ENCODE data around the gene GCNT2. TPM values are rescaled to one million over a fixed set of nuclear protein-coding genes. Genes with fewer than 3 reads are reported as not detected.
"Not testable (repeated sequence)": the region's sequence is repeated elsewhere in the genome, so short reads cannot be mapped to it uniquely, and the experiment has no call there.

The GCNT2 gene
- total RNA-seq, 1 experiment from 2014 or later, result 0.63 TPM

DNA sequence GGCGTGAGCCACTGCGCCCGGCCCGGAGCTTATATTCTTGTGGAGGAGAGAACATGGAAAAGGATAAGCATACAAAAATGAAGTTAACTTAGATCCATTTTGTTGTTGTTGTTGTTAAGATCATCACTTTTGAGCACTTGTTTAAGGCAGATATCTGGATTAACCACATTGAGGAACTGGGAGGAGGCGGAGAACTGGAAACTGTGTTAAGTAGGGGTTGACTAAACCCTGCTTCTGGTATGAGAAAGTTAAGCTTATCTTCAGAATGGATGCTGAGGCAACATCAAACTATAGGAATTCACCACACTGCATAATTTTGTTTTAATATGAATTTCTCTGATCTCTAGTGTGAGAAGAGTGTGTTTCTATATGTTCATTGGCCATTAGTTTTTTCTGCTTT lies 57.6 kb downstream of the GCNT2 start:
- CTCF ChIA-PET, result interaction anchor here (0.6 to 1.1 kb wide), 3 partner anchors 9 to 802 kb away, joined by 3 read pairs; no protein-coding TSS in a partner anchor
- POLR2A ChIA-PET, result no interaction called here
- Mint-ChIP-seq H3K27me3 (ENCODE audit: insufficient read depth, unreplicated experiment) (no peaks in the 10 kb centered on the region), H3K9me3 (ENCODE audit: unreplicated experiment) (no peaks in the 10 kb centered on the region), H3K4me3 (ENCODE audit: unreplicated experiment) (no peak overlapping the region), H3K4me1 (ENCODE audit: insufficient read depth, unreplicated experiment) (no peaks in the 10 kb centered on the region), H3K27ac (ENCODE audit: low read depth, unreplicated experiment) (no peak overlapping the region), H3K36me3 (ENCODE audit: insufficient read depth, unreplicated experiment) (no peaks in the 10 kb centered on the region)
- no TSS peak for BruUV-seq (replicated peaks)
- intact Hi-C loops (cut with micrococcal nuclease), result no loop called here
- no peak for DNase-seq (ENCODE audit: unreplicated experiment)
- TF ChIP-seq, protein P1, sequence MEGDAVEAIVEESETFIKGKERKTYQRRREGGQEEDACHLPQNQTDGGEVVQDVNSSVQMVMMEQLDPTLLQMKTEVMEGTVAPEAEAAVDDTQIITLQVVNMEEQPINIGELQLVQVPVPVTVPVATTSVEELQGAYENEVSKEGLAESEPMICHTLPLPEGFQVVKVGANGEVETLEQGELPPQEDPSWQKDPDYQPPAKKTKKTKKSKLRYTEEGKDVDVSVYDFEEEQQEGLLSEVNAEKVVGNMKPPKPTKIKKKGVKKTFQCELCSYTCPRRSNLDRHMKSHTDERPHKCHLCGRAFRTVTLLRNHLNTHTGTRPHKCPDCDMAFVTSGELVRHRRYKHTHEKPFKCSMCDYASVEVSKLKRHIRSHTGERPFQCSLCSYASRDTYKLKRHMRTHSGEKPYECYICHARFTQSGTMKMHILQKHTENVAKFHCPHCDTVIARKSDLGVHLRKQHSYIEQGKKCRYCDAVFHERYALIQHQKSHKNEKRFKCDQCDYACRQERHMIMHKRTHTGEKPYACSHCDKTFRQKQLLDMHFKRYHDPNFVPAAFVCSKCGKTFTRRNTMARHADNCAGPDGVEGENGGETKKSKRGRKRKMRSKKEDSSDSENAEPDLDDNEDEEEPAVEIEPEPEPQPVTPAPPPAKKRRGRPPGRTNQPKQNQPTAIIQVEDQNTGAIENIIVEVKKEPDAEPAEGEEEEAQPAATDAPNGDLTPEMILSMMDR (IDR thresholded peaks at IDR 0.05; ENCODE audit: unreplicated experiment), result no peak

- Mint-ChIP-seq H3K4me3 (ENCODE audit: unreplicated experiment) (no peak overlapping the region), H3K27me3 (ENCODE audit: insufficient read depth, unreplicated experiment) (no peaks in the 10 kb centered on the region), H3K9me3 (ENCODE audit: unreplicated experiment) (no peaks in the 10 kb centered on the region), H3K36me3 (ENCODE audit: insufficient read depth, unreplicated experiment) (no peaks in the 10 kb centered on the region), H3K4me1 (ENCODE audit: insufficient read depth, unreplicated experiment) (no peaks in the 10 kb centered on the region), H3K27ac (ENCODE audit: low read depth, unreplicated experiment) (no peak overlapping the region)
- BruUV-seq (replicated peaks), result no TSS peak
- DNase-seq (ENCODE audit: unreplicated experiment), result no peak
- ChIA-PET POLR2A (no interaction called here), CTCF (interaction anchor here (1.1 kb wide), 1 partner anchor 101 kb away, joined by 3 read pairs; no protein-coding TSS in a partner anchor)
- intact Hi-C loops (cut with micrococcal nuclease), result no loop called here
- TF ChIP-seq, protein P1 (IDR thresholded peaks at IDR 0.05; ENCODE audit: unreplicated experiment), result no peak
Measured at GRCh38 chr6:10579803-10580202, 58.7 kb downstream of the GCNT2 start.

GRCh38 chr6:10580570-10580969 lies 59.4 kb downstream of the GCNT2 start:
- H3K36me3 Mint-ChIP-seq (ENCODE audit: insufficient read depth, unreplicated experiment), result no peaks in the 10 kb centered on the region
- intact Hi-C loops (cut with micrococcal nuclease), result no loop called here

GRCh38 chr6:10581402-10581801 lies 60.3 kb downstream of the GCNT2 start:
- not testable (repeated sequence) for H3K4me1 Mint-ChIP-seq (ENCODE audit: insufficient read depth, unreplicated experiment); H3K36me3 Mint-ChIP-seq (ENCODE audit: insufficient read depth, unreplicated experiment)

More at GRCh38 chr6:10580570-10580969, 59.4 kb downstream of the GCNT2 start:
- H3K27me3 Mint-ChIP-seq (ENCODE audit: insufficient read depth, unreplicated experiment), result no peaks in the 10 kb centered on the region
- ChIA-PET CTCF (no interaction called here), POLR2A (no interaction called here)
- no peak overlapping the region for H3K27ac Mint-ChIP-seq (ENCODE audit: low read depth, unreplicated experiment)
- no peak for DNase-seq (ENCODE audit: unreplicated experiment)
- no peaks in the 10 kb centered on the region for H3K4me1 Mint-ChIP-seq (ENCODE audit: insufficient read depth, unreplicated experiment)
- BruUV-seq (replicated peaks), result no TSS peak
- TF ChIP-seq, protein P1 (IDR thresholded peaks at IDR 0.05; ENCODE audit: unreplicated experiment), result no peak
- no peak overlapping the region for H3K4me3 Mint-ChIP-seq (ENCODE audit: unreplicated experiment)
- H3K9me3 Mint-ChIP-seq (ENCODE audit: unreplicated experiment), result no peaks in the 10 kb centered on the region

More at GRCh38 chr6:10581402-10581801, 60.3 kb downstream of the GCNT2 start:
- CTCF ChIA-PET, result interaction anchor here (0.6 kb wide), 1 partner anchor 21 kb away, joined by 4 read pairs; no protein-coding TSS in a partner anchor
- BruUV-seq (replicated peaks); POLR2A ChIA-PET; H3K27ac Mint-ChIP-seq (ENCODE audit: low read depth, unreplicated experiment); H3K27me3 Mint-ChIP-seq (ENCODE audit: insufficient read depth, unreplicated experiment); H3K4me3 Mint-ChIP-seq (ENCODE audit: unreplicated experiment); H3K9me3 Mint-ChIP-seq (ENCODE audit: unreplicated experiment); DNase-seq (ENCODE audit: unreplicated experiment); intact Hi-C loops (cut with micrococcal nuclease): not testable (repeated sequence)

All from MCF 10A (cell line).